NCI-H187 (cell line): ENCODE data around the gene INSC.

Source experiments
- DNase-seq, 2 experiments: peaks; one replicate each; lab custom pipeline; 2025; lab: John Stamatoyannopoulos, UW

INSC gene

DNA sequence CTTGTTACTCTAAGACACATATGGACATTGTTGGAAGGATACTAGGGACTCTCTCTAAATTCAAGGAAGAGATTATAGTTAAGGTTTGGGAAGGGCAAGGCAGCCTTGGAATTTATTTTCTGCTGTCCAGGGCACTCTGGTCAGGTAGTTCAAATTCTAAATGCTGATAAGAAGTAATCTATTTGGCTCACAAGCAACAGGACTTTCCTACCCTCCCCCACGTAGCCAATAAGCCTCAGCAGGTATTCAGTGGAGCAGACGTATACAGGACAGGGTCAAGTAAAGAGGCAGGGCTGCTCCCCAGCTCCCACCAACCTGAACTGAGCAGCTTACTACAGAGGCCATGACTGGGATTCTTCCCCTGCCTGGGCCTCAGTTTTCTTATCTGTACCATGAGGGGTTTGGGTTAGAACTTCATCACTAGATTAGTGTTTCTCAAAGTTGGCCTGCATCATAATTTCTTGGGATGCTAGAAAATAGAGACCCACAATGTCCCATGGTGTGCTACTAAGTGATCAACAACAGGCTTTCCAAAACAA is 6.1 kb upstream of the INSC start:
- DNase-seq = no peak

DNA sequence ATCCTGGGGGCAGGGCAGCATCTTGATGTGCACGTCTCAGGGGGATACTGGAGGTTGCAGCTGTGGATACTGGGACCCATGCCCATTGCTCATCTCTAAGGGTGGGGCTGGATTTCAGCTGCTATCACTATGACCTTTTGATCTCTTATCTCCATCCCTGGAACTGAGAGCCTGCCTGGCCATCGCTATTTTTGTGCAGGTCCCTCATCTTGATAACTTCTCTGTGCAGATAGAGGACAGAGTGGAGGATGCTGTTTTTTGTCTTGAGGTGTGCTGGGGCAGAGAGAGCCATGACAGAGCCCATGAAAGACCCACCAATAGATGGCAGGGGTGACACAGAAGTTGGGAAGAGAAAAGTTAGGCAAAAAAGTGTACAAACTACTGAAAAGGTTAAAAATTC is 5.1 kb upstream of the INSC start:
- no peak for DNase-seq

- DNase-seq = no peak
These were observed 3.5 kb upstream of the INSC start for GRCh38 chr11:15111215-15111614.

DNA sequence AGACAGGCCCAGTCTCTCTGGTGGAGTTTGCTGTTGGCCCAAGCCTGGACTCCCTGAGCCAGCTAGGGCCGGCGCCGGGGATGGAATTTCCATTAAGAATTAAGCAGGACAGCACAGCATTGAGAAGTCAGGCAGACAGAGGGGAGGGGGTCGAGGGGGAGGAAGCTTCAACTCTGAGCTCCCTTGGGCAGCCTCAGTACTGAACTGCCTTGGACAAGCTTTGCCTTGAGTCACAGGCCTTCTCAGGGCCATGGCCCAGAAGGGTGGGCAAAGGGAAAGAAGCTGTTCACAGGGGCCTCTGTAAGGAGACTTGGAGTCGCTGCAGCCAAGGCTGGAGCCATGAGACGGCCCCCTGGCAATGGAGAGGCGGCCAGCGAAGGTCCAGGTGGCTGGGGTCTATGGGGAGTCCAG is 2.6 kb upstream of the INSC start:
- no peak for DNase-seq

- DNase-seq = no peak
These were observed 1.3 kb upstream of the INSC start for GRCh38 chr11:15113381-15113780.

DNA sequence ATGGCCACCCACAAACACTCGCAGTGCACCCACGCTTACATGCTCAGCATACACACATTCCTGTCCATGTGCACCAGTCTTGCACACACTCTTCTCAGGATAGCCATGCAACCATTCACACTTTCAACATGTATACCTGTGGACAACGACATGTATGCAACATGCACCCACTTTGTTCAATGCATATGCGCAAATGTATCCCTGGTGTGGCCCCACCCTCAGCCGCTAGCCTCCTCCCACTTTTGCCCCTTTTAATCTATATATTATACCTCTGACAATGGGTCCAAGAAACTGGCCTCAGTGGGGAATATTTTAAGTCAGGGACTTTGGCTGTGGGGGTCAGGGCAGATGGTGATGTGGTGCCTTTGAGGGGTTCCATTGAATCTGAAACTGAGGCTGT is 963 bp downstream of the INSC start:
- DNase-seq = no peak

GRCh38 chr11:15117751-15118150 is 3.0 kb downstream of the INSC start:
- no peak for DNase-seq

GRCh38 chr11:15118431-15118830 is 3.7 kb downstream of the INSC start:
- no peak for DNase-seq

DNA sequence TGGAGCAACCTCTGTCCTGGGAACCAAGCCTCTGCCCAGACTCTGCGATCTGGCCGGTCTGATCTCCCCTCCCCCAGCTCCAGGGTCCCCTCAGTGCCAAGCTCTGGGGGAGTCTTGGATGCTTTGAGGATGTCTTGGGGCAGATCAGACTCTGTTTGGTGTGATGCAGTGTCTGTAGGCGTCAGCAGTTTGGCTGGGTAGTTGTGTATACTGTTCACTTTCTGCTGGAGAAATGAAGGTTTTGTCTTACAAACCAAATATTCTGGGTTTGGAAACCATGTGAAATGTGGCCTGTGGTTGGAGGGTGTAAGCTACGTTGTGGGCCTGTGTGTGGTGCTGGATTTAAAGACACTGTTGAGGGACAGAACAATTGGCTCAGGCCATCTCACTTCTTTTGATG is 4.6 kb downstream of the INSC start:
- no peak for DNase-seq

DNA sequence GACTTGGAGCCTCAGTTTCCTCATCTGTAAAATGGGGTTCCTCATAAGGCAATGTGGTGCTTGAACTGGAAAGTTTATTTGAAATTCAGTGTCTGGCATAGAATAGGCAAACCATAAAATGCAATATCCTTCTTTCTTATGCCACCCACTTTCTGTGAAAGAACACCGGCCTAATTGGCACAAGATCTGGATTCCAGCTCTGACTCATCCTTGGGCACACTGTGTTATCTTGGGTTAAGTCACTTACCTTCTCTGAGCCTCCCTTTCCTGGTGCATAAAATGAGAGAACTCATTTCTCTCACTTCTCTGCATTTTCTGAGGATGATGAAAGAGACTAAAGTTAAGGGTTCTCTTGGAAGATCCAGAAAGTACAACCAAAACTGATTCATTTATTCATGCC is 5.1 kb downstream of the INSC start:
- DNase-seq = no peak

DNA sequence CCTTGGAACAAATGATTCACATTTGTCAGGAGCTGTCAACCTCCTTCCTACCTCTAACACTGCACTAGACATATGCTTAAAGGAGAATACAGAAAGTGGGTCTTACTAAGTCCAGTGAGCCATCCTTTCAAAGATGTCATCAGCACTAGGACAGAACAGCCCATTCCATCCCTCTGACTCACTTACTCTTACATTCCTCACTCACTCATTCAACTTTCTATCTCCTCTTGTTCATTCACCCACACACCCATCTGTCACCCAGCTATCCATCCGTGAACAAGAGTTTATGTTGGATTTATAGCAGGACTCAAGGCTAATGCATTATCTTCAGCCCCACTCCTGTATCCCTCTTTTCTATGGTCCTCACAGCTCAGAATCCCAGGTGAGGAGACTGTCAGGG is 9.1 kb downstream of the INSC start:
- DNase-seq = no peak

DNA sequence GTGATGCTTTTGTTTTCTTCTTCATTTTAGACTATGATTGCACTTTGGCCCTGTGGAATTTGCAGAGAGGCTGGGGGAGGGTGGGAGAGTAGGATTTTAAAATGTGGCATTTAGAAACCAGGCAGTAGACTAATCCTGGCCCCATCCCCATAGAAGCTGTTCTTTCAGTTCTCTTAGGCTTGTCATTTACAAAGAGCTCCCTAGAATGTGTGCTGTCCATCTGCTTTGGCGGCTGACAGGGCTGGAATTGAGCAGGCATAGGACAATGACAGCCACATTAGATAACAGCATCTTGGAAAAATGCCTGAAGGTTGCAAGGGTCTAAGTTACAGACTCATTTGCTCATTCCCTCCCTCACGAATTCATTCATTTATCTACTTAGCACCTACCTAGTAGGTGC is 9.8 kb downstream of the INSC start:
- DNase-seq = no peak

GRCh38 chr11:15127341-15127740 is 12.6 kb downstream of the INSC start:
- DNase-seq = no peak

DNA sequence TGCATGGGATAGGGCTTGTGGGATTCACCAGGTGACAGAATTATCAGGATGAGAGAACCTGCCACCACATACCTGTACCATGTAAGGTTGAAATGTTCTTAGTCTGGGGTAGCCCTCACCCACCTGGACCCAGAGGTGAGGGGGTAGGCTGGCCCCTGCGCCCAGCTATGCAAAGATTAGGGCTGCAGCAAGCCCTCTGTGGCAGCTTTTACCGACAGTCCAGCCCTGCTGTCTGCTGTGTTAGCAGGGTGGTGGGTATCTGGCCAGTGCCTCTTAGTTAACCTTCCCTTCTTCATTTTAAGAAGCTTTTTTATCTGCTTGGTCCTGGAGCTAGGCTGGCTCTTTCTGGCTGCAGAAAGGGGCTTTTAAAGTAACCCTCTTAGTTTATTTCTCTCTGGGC is 13.9 kb downstream of the INSC start:
- no peak for DNase-seq

DNA sequence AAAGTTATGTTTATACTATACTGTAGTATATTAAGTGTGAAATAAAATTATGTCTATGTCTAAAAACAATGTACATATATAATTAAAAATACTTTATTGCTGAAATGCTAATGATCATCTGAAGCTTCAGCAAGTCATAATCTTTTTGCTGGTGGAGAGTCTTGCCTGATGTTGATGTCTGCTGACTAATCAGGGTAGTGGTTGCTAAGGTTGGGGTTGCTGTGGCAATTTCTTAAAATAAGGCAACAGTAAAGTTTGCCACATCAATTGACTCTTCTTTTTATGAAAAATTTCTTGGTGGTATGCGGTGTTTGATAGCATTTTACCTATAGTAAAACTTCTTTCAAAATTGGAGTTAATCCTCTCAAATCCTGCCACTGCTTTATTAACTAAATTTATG is 21.4 kb downstream of the INSC start:
- DNase-seq = no peak

DNA sequence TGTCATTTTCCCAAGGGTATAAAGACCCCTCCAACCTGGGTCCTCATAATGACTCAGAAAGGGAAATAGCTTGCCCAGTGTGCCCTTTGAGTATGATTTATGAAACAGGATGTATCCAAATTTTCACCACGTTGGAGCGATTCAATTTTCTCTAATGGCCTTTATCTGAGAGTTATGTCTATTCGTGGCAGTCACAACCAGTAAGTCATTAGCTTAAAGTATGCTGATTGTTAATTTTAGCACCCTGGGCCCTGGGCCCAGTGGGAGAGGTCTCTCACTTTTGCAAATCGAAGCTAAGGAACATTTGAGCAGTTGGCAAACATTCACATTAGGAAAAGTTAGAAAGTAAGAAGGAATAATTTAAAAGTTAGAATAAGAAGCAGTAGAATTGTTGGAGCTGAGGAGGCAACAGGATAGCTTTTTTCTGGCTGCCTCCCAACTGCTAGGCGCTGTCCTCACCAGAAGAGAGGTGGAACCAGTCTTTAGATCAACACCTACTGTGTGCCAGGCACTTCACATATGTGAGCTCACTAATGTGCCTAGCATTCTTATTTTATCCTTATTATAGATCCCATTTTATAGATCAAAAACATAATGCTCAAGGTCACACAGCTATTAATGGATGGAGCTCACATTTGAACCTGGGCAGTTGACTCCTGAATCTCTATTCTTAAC is 24.5 kb downstream of the INSC start:
- no peak for DNase-seq

DNA sequence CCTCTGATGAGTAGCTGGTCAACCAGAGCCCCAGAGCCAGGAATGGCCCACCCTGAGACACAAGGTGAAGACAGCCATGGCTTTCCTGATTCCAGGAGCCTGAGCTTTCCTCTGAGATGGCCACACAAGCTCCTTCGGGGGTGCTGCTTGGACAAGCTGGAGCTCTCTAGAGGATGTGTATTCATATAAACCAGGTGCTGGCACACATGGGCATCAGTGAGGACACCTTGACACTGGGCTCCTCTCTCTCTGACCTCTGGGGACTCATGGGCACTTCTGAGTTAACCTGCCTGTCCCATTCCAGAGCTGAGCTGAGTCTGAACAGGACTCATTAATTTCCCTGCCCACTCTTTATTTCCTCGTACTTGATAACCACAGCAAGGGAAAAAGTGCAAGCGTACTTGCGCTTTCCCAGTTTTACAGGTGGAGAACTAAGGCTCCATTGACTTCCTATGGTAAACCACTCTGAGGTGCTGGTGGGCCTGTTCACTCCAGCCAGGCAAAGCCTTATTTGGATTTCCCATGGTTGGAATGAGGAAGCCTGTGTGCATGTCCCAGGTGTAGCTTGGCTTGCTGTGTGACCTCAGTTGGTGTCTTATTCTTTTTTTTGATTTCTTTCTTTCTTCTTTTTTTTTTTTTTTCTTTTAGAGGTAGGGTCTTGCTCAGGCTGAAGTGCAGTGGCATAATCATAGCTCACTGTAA is 25.4 kb downstream of the INSC start:
- DNase-seq = no peak

DNA sequence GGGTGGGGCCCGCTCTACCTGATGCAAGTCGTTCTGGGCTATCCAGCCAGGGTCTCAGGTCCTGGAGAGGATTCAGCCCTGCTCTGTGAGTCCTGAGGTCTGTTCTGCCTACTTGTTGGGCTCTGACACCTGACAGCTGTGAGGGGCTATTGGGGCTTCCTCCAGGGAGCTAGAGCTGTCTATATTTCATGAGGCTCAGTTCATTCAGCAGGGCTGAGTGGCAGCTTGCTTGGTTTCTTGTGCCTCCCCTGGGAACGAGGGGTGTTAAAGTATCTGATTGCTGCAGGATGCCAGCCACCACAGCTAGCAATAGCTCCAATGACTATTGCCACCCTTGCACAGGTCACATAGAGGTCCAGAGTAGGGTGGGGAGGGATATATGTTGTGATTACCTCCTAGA is 26.7 kb downstream of the INSC start:
- DNase-seq = no peak

- DNase-seq = no peak
These were observed 28.1 kb downstream of the INSC start for GRCh38 chr11:15142838-15143237.

- no peak for DNase-seq
These were observed 29.1 kb downstream of the INSC start for GRCh38 chr11:15143855-15144254.

GRCh38 chr11:15144347-15144746 is 29.6 kb downstream of the INSC start:
- no peak for DNase-seq

- no peak for DNase-seq
These were observed 30.4 kb downstream of the INSC start for GRCh38 chr11:15145151-15145550.

DNA sequence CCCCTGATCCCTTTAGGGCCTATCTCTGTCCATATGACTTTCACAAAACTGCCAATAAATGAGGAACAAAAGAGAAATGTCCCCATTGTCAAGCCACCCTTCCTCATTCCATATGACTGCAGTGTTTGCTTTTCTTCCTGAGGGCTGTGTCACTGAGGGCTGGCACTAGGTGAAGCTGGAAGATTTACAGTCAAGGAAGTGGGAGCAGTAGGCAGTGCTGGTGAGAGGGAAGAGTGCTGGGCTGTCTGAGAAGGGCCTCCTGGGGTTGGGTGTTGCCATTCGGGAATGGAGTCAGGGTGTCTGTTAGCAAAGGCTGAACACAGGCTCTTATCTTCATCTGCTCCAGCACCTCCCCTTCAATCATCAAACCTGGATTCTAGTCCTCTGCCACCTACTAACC is 30.9 kb downstream of the INSC start:
- DNase-seq = no peak
